ENCODE measurements around the gene CORO2A. TPM values are rescaled to one million over a fixed set of nuclear protein-coding genes. Genes with fewer than 3 reads are reported as not detected.
A peak's percentile ranks its signal among the peaks of the same experiment; 100 is the strongest.
"Not testable (repeated sequence)": the region's sequence is repeated elsewhere in the genome, so short reads cannot be mapped to it uniquely, and the experiment has no call there.

Gene CORO2A
- total RNA-seq, 1 experiment from 2014 or later: 32.5 TPM

DNA sequence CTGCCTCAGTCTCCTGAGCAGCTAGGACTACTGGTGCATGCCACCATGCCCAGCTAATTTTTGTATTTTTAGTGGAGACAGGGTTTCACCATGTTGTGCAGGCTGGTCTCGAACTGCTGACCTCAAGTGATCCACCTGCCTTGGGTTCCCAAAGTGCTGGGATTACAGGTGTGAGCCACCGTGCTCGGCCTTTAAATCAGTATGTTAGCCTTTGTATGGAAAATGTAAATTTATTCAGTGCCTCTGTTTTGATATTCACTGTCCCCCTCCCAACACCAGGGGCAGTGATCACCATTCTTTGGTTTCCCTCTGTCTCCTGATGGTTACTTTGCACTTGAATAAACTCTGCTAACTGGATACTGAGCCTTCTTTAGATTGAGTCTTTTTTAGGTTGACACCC, 101.8 kb downstream of the CORO2A start:
- Mint-ChIP-seq H3K36me3 (peaks cover 12% of the 10 kb centered on the region), H3K4me1 (peaks cover 56% of the 10 kb centered on the region), H3K27ac (0 out of 2 replicates have a peak overlapping the region, but pooled peaks have one; percentile 26), H3K4me3 (peak overlapping the region; percentile 46), H3K27me3 (ENCODE audit: low read depth) (peaks cover 23% of the 10 kb centered on the region)
- H3K9me3 Mint-ChIP-seq, POLR2A ChIA-PET: not testable (repeated sequence)
- CTCF ChIA-PET: interaction anchor here (0.7 to 2.9 kb wide), 3 partner anchors 11 to 151 kb away, joined by 3 to 13 read pairs (median 9); no protein-coding TSS in a partner anchor
- ATAC-seq (peak; percentile 31), DNase-seq (ENCODE audit: low spot score) (peak; percentile 31)
- TF ChIP-seq, protein P1, sequence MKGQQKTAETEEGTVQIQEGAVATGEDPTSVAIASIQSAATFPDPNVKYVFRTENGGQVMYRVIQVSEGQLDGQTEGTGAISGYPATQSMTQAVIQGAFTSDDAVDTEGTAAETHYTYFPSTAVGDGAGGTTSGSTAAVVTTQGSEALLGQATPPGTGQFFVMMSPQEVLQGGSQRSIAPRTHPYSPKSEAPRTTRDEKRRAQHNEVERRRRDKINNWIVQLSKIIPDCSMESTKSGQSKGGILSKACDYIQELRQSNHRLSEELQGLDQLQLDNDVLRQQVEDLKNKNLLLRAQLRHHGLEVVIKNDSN (CRISPR knock-in tag; IDR thresholded peaks at IDR 0.05): peak; percentile 39; the same call in 1 of the 2 replicates
- TF ChIP-seq FOXP4 (CRISPR knock-in tag; IDR thresholded peaks at IDR 0.05) (peak; percentile 78; the same call in 1 of the 2 replicates), MXD4 (CRISPR knock-in tag; IDR thresholded peaks at IDR 0.05; ENCODE audit: borderline replicate concordance) (peak; percentile 38; the same call in 1 of the 2 replicates), ARID4B (CRISPR knock-in tag; IDR thresholded peaks at IDR 0.05; ENCODE audit: borderline replicate concordance) (0 out of 2 replicates have a peak, but pooled peaks have one; percentile 39), FOXK1 (CRISPR knock-in tag; IDR thresholded peaks at IDR 0.05) (peak; percentile 30; the same call in 1 of the 2 replicates), ZNF396 (CRISPR knock-in tag; IDR thresholded peaks at IDR 0.05; ENCODE audit: borderline replicate concordance) (0 out of 2 replicates have a peak, but pooled peaks have one; percentile 49), MAX (CRISPR knock-in tag; IDR thresholded peaks at IDR 0.05) (peak; percentile 78), TEAD1 (CRISPR knock-in tag; IDR thresholded peaks at IDR 0.05) (peak; percentile 68; the same call in 1 of the 2 replicates)

DNA sequence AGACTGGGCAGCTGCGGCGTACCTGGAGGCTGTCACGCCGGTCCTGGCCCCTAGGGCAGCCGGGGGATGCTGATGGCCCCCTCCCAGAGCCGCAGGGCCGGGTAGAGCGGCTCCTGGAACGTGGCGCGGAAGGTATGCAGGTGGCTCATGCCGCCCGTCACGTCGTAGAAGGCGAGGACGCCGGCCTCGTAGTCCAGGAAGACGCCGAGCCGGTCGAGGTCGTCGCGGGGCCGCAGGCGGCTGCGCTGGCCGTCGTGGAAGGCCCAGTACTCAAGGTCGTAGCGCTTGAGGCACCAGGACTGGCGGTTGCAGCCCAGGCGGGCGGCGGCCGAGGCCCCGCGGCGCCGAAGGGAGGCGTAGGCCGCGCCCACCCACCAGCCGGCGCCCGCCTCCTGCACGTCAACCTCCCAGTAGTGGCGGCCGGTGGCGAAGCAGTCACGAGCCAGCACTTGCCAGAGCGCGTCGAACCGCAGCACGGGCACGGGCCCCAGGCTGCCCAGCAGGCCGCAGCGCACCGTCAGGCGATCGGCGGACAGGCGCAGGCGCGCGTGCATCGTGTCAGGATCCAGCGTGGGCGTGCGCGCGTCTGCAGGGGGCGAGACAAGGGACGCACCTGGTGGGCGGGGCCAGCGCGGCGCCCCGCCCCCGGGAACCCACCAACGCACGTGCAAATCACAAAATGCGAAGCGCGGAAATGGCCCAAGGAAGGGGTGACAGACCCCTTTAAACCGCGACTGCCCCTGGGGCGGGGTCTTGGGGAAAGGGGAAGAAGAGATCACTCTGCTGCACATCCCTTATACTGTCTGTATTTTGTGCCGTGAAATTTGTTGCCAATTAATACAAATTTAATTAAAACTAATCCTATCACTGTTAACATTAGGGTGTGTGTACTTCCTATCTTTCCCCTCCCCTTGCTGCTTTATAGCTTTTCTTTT, 104.8 kb downstream of the CORO2A start:
- Mint-ChIP-seq H3K9me3 (peaks cover 7% of the 10 kb centered on the region; the same call in 1 of the 2 replicates), H3K4me1 (peaks cover 52% of the 10 kb centered on the region), H3K36me3 (peaks cover 23% of the 10 kb centered on the region), H3K27ac (no peak overlapping the region), H3K27me3 (ENCODE audit: low read depth) (peaks cover 23% of the 10 kb centered on the region), H3K4me3 (peak overlapping the region; percentile 41)
- POLR2A ChIA-PET: no interaction called here
- ATAC-seq (peak; percentile 70), DNase-seq (ENCODE audit: low spot score) (peak; percentile 72)
- CTCF ChIA-PET: interaction anchor here (1.9 to 2.1 kb wide), 2 partner anchors 31 to 169 kb away, joined by 6 read pairs; partner anchors contain the start of gene TRIM14
- peak; percentile 73; the same call in 1 of the 2 replicates for TF ChIP-seq IRF2 (CRISPR knock-in tag; IDR thresholded peaks at IDR 0.05; ENCODE audit: borderline replicate concordance, low read depth)
- 0 out of 2 replicates have a peak, but pooled peaks have one; percentile 9 for TF ChIP-seq SMAD4 (CRISPR knock-in tag; IDR thresholded peaks at IDR 0.05)
- TF ChIP-seq NR3C1 (CRISPR knock-in tag; conservative IDR thresholded peaks at IDR 0.05; ENCODE audit: low read depth): no peak
- TF ChIP-seq, protein P2, sequence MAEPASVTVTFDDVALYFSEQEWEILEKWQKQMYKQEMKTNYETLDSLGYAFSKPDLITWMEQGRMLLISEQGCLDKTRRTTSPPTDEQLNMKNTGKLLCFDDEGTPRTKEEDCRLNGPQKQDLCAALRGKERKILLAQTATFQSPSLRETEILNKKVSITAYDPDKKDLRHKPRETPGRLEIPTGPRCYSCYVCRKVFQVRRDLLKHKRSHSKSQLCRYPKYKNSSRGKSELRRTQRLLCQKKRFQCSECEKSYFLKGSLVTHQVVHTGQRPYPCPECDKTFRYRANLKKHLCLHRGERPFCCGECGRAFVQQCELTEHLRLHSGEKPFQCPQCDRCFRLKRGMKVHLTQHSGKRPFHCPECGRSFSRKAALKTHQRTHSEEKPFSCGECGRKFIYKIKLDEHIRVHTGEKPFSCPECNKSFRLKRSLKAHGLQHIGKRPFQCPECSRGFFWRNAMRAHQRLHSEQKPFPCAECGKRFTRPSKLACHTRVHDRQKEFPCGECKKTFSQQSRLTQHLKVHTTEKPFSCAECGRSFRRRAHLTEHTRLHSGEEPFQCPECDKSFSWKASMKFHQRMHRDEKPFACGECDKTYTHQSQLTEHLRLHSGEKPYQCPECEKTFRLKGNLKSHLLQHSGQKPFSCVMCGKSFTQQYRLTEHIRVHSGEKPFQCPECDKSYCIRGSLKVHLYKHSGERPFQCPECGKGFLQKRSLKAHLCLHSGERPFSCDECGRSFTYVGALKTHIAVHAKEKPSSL (CRISPR knock-in tag; conservative IDR thresholded peaks at IDR 0.05): no peak
- TF ChIP-seq ATF2 (CRISPR knock-in tag; IDR thresholded peaks at IDR 0.05; ENCODE audit: borderline replicate concordance, low read depth): no peak
- TF ChIP-seq, protein P3, sequence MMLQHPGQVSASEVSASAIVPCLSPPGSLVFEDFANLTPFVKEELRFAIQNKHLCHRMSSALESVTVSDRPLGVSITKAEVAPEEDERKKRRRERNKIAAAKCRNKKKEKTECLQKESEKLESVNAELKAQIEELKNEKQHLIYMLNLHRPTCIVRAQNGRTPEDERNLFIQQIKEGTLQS (CRISPR knock-in tag; conservative IDR thresholded peaks at IDR 0.05): no peak
- no peak for TF ChIP-seq ZNF416 (CRISPR knock-in tag; IDR thresholded peaks at IDR 0.05)
- no peak for TF ChIP-seq FOXJ3 (CRISPR knock-in tag; IDR thresholded peaks at IDR 0.05; ENCODE audit: borderline replicate concordance)
- peak; percentile 83; the same call in 1 of the 2 replicates for TF ChIP-seq SMAD3 (CRISPR knock-in tag; IDR thresholded peaks at IDR 0.05; ENCODE audit: borderline replicate concordance)
- no peak for TF ChIP-seq NFATC4 (CRISPR knock-in tag; IDR thresholded peaks at IDR 0.05)
- peak; percentile 89; the same call in 1 of the 2 replicates for TF ChIP-seq KAT7 (CRISPR knock-in tag; IDR thresholded peaks at IDR 0.05; ENCODE audit: borderline replicate concordance)
